DND-41 (cell line): Measurements from ENCODE around the gene NFIL3.
A peak's percentile ranks its signal among the peaks of the same experiment; 100 is the strongest.

ENCODE experiments used
- ATAC-seq: fragments of 200-7000 bp; cut with Tn5 transposase; 3 replicates; pipeline ENCODE4 v1.9.1; 2021; ENCODE audit warnings: low read depth; ENCODE audit not compliant: insufficient read depth
- DNase-seq: peaks from one replicate; pipeline ENCODE4 v3.0.0-alpha.2; 2020
- H2AFZ ChIP-seq: 2 replicates; pipeline ENCODE4 v1.6.0; 2012; ENCODE audit warnings: low read depth, low read length
- H3K27ac ChIP-seq: 2 replicates; pipeline ENCODE4 v1.5.1; 2012; ENCODE audit warnings: low read length, inconsistent platforms
- H3K27me3 ChIP-seq: fragments of 200-600 bp; sonication (generic); 2 replicates; pipeline ENCODE4 v1.6.0; 2012; ENCODE audit warnings: low read length, mild to moderate bottlenecking, inconsistent platforms; ENCODE audit not compliant: insufficient read depth, poor library complexity
- H3K36me3 ChIP-seq: 2 replicates; pipeline ENCODE4 v1.5.1; 2012; ENCODE audit warnings: low read length, inconsistent platforms; ENCODE audit not compliant: insufficient read depth
- H3K4me1 ChIP-seq: 2 replicates; pipeline ENCODE4 v1.5.1; 2012; ENCODE audit warnings: mild to moderate bottlenecking, low read length; ENCODE audit not compliant: insufficient read depth
- H3K4me2 ChIP-seq: 2 replicates; pipeline ENCODE4 v1.6.0; 2012; ENCODE audit warnings: mild to moderate bottlenecking, moderate library complexity, low read length, inconsistent platforms; ENCODE audit not compliant: insufficient read depth
- H3K4me3 ChIP-seq, 2 experiments: fragments of 200-600 bp in 1 of 2; shearing (Covaris generic) in 1 of 2; 2 replicates each; pipeline ENCODE4 v1.5.1; 2012 to 2016; ENCODE audit warnings: inconsistent platforms in 2 of 2, low read length in 2 of 2, mild to moderate bottlenecking in 2 of 2, low read depth in 1 of 2, moderate library complexity in 1 of 2
- H3K79me2 ChIP-seq: 2 replicates; pipeline ENCODE4 v1.6.0; 2012; ENCODE audit warnings: low read length, inconsistent platforms; ENCODE audit not compliant: insufficient read depth
- H3K9ac ChIP-seq: 2 replicates; pipeline ENCODE4 v1.6.0; 2012; ENCODE audit warnings: low read depth, mild to moderate bottlenecking, inconsistent platforms, low read length, moderate library complexity
- H3K9me3 ChIP-seq: 2 replicates; pipeline ENCODE4 v1.5.1; 2012; ENCODE audit warnings: low read length, moderate library complexity, mild to moderate bottlenecking, inconsistent platforms; ENCODE audit not compliant: insufficient read depth, severe bottlenecking
- H4K20me1 ChIP-seq: 2 replicates; pipeline ENCODE4 v1.6.0; 2012; ENCODE audit warnings: low read length; ENCODE audit not compliant: insufficient read depth
- CTCF ChIP-seq: IDR thresholded peaks from 2 replicates; pipeline ENCODE4 v1.5.1; 2012; ENCODE audit warnings: borderline replicate concordance, low read length, moderate library complexity, mild to moderate bottlenecking; ENCODE audit not compliant: poor library complexity, severe bottlenecking; ENCODE audit errors: extremely low read depth
- EZH2 ChIP-seq: IDR thresholded peaks from 3 replicates; pipeline ENCODE4 v1.6.1; 2012; ENCODE audit warnings: borderline replicate concordance, low read depth, mild to moderate bottlenecking, moderate library complexity, low read length, inconsistent platforms; ENCODE audit not compliant: severe bottlenecking

NFIL3 gene

GRCh38 chr9:91364005-91364404 is 59.6 kb downstream of the NFIL3 start:
- no peaks in the 10 kb centered on the region for H3K27me3 ChIP-seq
- no peaks in the 10 kb centered on the region for H3K9me3 ChIP-seq
- H2AFZ ChIP-seq = no peak overlapping the region
- TF ChIP-seq EZH2 = no peak
- no peak for TF ChIP-seq CTCF
- peaks cover 26% of the 10 kb centered on the region for H3K79me2 ChIP-seq
- no peaks in the 10 kb centered on the region for H4K20me1 ChIP-seq
- no peaks in the 10 kb centered on the region; the same call in 1 of the 2 replicates for H3K36me3 ChIP-seq
- H3K4me3 ChIP-seq = no peak overlapping the region
- no peak overlapping the region for H3K27ac ChIP-seq
- DNase-seq = no peak
- peaks cover 26% of the 10 kb centered on the region for H3K4me1 ChIP-seq
- no peak overlapping the region for H3K9ac ChIP-seq
- no peak for ATAC-seq
- no peak overlapping the region for H3K4me2 ChIP-seq

- Histone ChIP-seq H4K20me1 (no peaks in the 10 kb centered on the region; the same call in 1 of the 2 replicates), H2AFZ (peak overlapping the region; percentile 81), H3K4me2 (peak overlapping the region; percentile 90), H3K27ac (peak overlapping the region; percentile 50), H3K4me3 (peak overlapping the region; percentile 11 to 86; a peak in 3 of 4 replicates), H3K27me3 (no peaks in the 10 kb centered on the region), H3K9me3 (no peaks in the 10 kb centered on the region), H3K4me1 (peaks cover 26% of the 10 kb centered on the region), H3K9ac (peak overlapping the region; percentile 91), H3K79me2 (peaks cover 35% of the 10 kb centered on the region), H3K36me3 (no peaks in the 10 kb centered on the region; the same call in 1 of the 2 replicates)
- TF ChIP-seq CTCF (no peak), EZH2 (no peak)
- DNase-seq (no peak), ATAC-seq (peak; percentile 18; the same call in 1 of the 3 replicates)
These were observed 61.5 kb downstream of the NFIL3 start for GRCh38 chr9:91362051-91362611.

- H3K9me3 ChIP-seq = no peaks in the 10 kb centered on the region
- ATAC-seq = peak; percentile 92
- H3K27ac ChIP-seq = peak within 1 kb of the TSS; percentile 77
- no peaks in the 10 kb centered on the region; the same call in 1 of the 2 replicates for H4K20me1 ChIP-seq
- peak within 1 kb of the TSS; percentile 98 for H2AFZ ChIP-seq
- DNase-seq = peak; percentile 80
- no peaks in the 10 kb centered on the region for H3K27me3 ChIP-seq
- H3K36me3 ChIP-seq = no peaks in the 10 kb centered on the region; the same call in 1 of the 2 replicates
- peak within 1 kb of the TSS; percentile 91 for H3K9ac ChIP-seq
- peaks cover 37% of the 10 kb centered on the region for H3K79me2 ChIP-seq
- TF ChIP-seq CTCF (no peak), EZH2 (no peak)
- peak within 1 kb of the TSS; percentile 90 for H3K4me2 ChIP-seq
- peaks cover 26% of the 10 kb centered on the region for H3K4me1 ChIP-seq
- H3K4me3 ChIP-seq = peak within 1 kb of the TSS; percentile 86 to 98
These were observed 62.2 kb downstream of the NFIL3 start, which contains the start of gene AUH for GRCh38 chr9:91361291-91362050. AUH (minus strand) TSS chr9:91361918; CDS start chr9:91361889, 29 bp downstream.
